Tibial nerve (tissue), 3 donors: ENCODE data around the gene ULBP3.

Source experiments
- CTCF ChIP-seq, 5 experiments: fragments of 200-600 bp in 3 of 5; fragments of 450-650 bp in 2 of 5; sonication (generic) in 3 of 5; IDR thresholded peaks; one replicate each; pipeline ENCODE4 v1.5.1; 2016 to 2019; ENCODE audit warnings: antibody characterized with exemption in 5 of 5, mild to moderate bottlenecking in 3 of 5, moderate library complexity in 2 of 5
- POLR2A ChIP-seq, 2 donors: fragments of 450-650 bp; IDR thresholded peaks; one replicate each; pipeline ENCODE4 v1.6.1; 2017; ENCODE audit warnings: antibody characterized with exemption in 2 of 2, mild to moderate bottlenecking in 2 of 2, moderate library complexity in 2 of 2

- no peak for TF ChIP-seq CTCF (IDR thresholded peaks at IDR 0.05)
- no peak for TF ChIP-seq POLR2A (IDR thresholded peaks at IDR 0.05)
Measured at GRCh38 chr6:150055131-150055530, 13.8 kb downstream of the ULBP3 start.
